ENCODE results near the gene ATP10B. TPM values are rescaled to one million over a fixed set of nuclear protein-coding genes. Genes with fewer than 3 reads are reported as not detected.

ATP10B gene
- total RNA-seq, 2 donors from 2014 or later: 0.99 TPM; not detected in 1

DNA sequence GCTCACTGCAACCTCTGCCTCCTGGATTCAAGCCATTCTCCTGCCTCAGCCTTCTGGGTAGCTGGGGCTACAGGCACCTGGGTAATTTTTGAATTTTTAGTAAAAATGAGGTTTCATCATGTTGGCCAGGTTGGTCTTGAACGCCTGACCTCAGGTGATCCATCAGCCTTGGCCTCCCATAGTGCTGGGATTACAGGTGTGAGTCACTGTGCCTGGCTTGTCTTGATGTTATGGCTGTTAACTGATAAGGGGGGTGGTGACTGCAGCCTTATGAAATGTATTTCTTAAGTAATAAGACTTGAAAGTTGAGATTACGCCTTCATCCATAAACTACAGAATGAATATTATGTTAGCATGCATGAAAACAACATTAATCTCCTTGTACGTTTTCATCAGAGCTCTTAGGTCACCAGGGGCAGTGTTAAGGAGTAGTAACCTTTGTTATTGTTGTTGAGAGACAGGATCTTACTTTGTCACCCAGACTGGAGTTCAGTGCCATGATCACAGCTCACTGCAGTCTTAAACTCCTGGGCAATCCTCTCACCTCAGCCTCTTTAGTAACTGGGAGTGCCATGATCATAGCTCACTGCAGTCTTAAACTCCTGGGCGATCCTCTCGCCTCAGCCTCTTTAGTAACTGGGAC lies 148.3 kb downstream of the ATP10B start:
- no peak for ATAC-seq (ENCODE audit: insufficient number of reproducible peaks, low FRiP score, low read depth)
- H3K36me3 ChIP-seq: no peaks in the 10 kb centered on the region
- no peak overlapping the region for H3K27ac ChIP-seq
- H3K4me1 ChIP-seq (ENCODE audit: control insufficient read depth in 1 of 2, low read depth in 2 of 2): no peaks in the 10 kb centered on the region
- TF ChIP-seq, protein P1, sequence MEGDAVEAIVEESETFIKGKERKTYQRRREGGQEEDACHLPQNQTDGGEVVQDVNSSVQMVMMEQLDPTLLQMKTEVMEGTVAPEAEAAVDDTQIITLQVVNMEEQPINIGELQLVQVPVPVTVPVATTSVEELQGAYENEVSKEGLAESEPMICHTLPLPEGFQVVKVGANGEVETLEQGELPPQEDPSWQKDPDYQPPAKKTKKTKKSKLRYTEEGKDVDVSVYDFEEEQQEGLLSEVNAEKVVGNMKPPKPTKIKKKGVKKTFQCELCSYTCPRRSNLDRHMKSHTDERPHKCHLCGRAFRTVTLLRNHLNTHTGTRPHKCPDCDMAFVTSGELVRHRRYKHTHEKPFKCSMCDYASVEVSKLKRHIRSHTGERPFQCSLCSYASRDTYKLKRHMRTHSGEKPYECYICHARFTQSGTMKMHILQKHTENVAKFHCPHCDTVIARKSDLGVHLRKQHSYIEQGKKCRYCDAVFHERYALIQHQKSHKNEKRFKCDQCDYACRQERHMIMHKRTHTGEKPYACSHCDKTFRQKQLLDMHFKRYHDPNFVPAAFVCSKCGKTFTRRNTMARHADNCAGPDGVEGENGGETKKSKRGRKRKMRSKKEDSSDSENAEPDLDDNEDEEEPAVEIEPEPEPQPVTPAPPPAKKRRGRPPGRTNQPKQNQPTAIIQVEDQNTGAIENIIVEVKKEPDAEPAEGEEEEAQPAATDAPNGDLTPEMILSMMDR (IDR thresholded peaks at IDR 0.05): no peak
- peaks cover 4% of the 10 kb centered on the region for H3K9me3 ChIP-seq
- no peak overlapping the region for H3K4me3 ChIP-seq
- no peak for DNase-seq (ENCODE audit: low spot score)
- no peaks in the 10 kb centered on the region for H3K27me3 ChIP-seq (replicated peaks; ENCODE audit: insufficient read depth)

DNA sequence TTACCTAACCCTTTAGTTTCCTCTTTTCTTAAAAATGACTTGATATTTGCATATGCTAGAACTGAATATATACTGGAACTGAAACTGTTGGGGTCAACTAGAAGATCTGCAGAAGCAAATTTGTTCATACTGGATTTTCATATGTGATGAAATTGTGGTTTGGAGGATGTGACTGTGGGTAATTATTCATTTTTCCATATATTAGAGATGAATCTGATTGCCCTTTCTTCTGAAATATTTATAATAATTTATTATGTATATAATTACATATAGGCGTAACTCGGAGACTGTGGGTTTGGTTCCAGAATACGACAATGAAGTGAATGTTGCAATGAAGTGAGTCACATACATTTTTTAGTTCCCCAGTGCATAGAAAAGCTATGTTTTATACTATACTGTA lies 149.1 kb downstream of the ATP10B start:
- DNase-seq (ENCODE audit: low spot score) (no peak), ATAC-seq (ENCODE audit: insufficient number of reproducible peaks, low FRiP score, low read depth) (no peak)
- no peaks in the 10 kb centered on the region for H3K27me3 ChIP-seq (replicated peaks; ENCODE audit: insufficient read depth)
- H3K36me3 ChIP-seq: no peaks in the 10 kb centered on the region
- no peak overlapping the region for H3K27ac ChIP-seq
- no peaks in the 10 kb centered on the region for H3K4me1 ChIP-seq (ENCODE audit: control insufficient read depth in 1 of 2, low read depth in 2 of 2)
- no peak overlapping the region for H3K4me3 ChIP-seq
- peaks cover 4% of the 10 kb centered on the region for H3K9me3 ChIP-seq
- TF ChIP-seq, protein P1 (IDR thresholded peaks at IDR 0.05): no peak

DNA sequence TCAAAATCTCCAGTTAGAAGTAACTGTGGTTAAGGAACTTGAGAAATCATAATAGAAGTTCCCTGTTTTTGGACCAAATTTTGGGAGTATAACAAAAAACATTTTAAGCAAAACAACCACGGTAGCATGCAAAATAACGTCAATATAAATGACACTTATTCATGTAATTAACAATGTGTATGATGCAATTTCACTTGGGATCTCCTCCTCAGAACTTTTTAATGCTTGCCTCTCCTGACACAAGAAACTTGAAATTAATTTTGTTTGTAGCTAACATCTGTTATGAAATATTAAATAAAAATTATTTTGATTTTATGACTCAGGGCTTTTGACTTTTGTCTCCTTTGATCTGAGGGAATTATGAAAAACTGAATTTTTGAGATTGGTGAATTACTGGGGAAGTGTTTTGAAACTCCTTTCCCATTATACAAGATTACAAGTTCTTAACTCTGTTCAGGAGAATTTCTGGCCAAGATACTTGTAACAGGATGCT lies 149.7 kb downstream of the ATP10B start:
- Histone ChIP-seq H3K4me3 (no peak overlapping the region), H3K27me3 (replicated peaks; ENCODE audit: insufficient read depth) (no peaks in the 10 kb centered on the region), H3K36me3 (no peaks in the 10 kb centered on the region), H3K27ac (no peak overlapping the region), H3K9me3 (peaks cover 4% of the 10 kb centered on the region), H3K4me1 (ENCODE audit: control insufficient read depth in 1 of 2, low read depth in 2 of 2) (no peaks in the 10 kb centered on the region)
- DNase-seq (ENCODE audit: low spot score) (no peak), ATAC-seq (ENCODE audit: insufficient number of reproducible peaks, low FRiP score, low read depth) (no peak)
- TF ChIP-seq, protein P1 (IDR thresholded peaks at IDR 0.05): no peak

DNA sequence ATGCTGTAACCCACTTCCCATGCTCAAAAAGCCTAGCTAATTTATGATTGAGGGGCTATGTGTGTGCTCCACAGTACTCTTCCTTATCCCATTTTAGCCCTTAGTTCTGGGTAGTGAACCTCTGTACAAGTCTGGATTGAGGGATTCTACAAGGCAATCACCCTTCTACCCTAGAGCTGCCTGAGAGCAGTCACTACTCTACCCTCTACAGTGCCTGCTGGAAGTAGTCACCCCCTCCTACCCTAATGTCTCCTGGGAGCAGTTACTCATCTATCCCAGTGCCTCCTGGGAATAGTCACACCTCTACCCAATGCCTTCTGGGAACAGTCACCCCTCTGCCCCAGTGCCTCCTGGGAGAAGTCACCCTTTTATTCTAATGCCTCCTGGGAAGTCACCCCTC lies 150.6 kb downstream of the ATP10B start:
- Histone ChIP-seq H3K36me3 (no peaks in the 10 kb centered on the region), H3K27ac (no peak overlapping the region), H3K4me3 (no peak overlapping the region), H3K9me3 (peaks cover 4% of the 10 kb centered on the region), H3K4me1 (ENCODE audit: control insufficient read depth in 1 of 2, low read depth in 2 of 2) (no peaks in the 10 kb centered on the region), H3K27me3 (replicated peaks; ENCODE audit: insufficient read depth) (no peaks in the 10 kb centered on the region)
- ATAC-seq (ENCODE audit: insufficient number of reproducible peaks, low FRiP score, low read depth) (no peak), DNase-seq (ENCODE audit: low spot score) (no peak)
- TF ChIP-seq, protein P1 (IDR thresholded peaks at IDR 0.05): no peak

DNA sequence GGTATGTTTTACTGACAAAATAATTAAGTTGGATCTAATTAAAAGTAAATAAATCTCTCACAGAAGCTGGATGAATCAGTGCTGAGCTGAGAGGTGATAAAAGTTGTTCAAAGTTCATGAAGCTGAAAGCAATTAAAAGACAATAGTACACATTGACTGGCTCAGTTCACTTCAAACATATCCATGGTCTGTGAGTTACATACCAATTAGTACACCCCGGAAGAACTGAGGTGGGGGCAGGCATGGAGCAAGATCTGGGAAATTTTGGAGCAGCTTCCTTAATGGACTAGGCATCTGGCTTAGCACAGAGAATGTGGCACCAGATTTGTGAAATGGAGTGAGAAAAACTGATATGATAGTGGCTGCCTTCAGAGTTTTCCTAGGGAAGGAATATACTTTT lies 152.7 kb downstream of the ATP10B start:
- ATAC-seq (ENCODE audit: insufficient number of reproducible peaks, low FRiP score, low read depth) (no peak), DNase-seq (ENCODE audit: low spot score) (no peak)
- Histone ChIP-seq H3K4me1 (ENCODE audit: control insufficient read depth in 1 of 2, low read depth in 2 of 2) (no peaks in the 10 kb centered on the region), H3K9me3 (peaks cover 3% of the 10 kb centered on the region), H3K36me3 (no peaks in the 10 kb centered on the region), H3K27me3 (replicated peaks; ENCODE audit: insufficient read depth) (no peaks in the 10 kb centered on the region), H3K27ac (no peak overlapping the region), H3K4me3 (no peak overlapping the region)
- TF ChIP-seq, protein P1 (IDR thresholded peaks at IDR 0.05): no peak

Data from thoracic aorta (tissue), 2 donors.